ENCODE data around the gene PTPRD. TPM values are rescaled to one million over a fixed set of nuclear protein-coding genes. Genes with fewer than 3 reads are reported as not detected.
"Not testable (repeated sequence)": the region's sequence is repeated elsewhere in the genome, so short reads cannot be mapped to it uniquely, and the experiment has no call there.

PTPRD gene
- total and polyA plus RNA-seq, 2 of the 4 experiments (the other 2 are of a cell fraction) = 0.07 to 0.18 TPM

- Histone ChIP-seq H2BK120ac (ENCODE audit: low read depth, low read length) (no peak overlapping the region), H4K20me1 (ENCODE audit: insufficient read depth, low read length) (no peaks in the 10 kb centered on the region), H3K79me1 (ENCODE audit: low read depth in 1 of 2, low read length in 2 of 2) (no peaks in the 10 kb centered on the region), H2AK5ac (ENCODE audit: low read depth, low read length) (no peak overlapping the region), H3K9me1 (ENCODE audit: insufficient read depth, low read length) (no peaks in the 10 kb centered on the region), H3K27ac (ENCODE audit: insufficient read depth, low read length) (no peak overlapping the region), H3K36me3 (ENCODE audit: control insufficient read depth, insufficient read depth, low read length) (no peaks in the 10 kb centered on the region), H4K91ac (ENCODE audit: insufficient read depth, low read depth, low read length) (no peak overlapping the region), H2AFZ (replicated peaks; ENCODE audit: low read length, poor library complexity) (no peak overlapping the region), H3K4me1 (ENCODE audit: control insufficient read depth, insufficient read depth, low read length) (no peaks in the 10 kb centered on the region), H2BK15ac (ENCODE audit: low read depth, low read length) (no peak overlapping the region), H3K14ac (replicated peaks; ENCODE audit: low read depth, low read length) (no peak overlapping the region), H3K18ac (ENCODE audit: low read depth, low read length) (no peak overlapping the region), H3K23ac (ENCODE audit: low read depth, low read length) (no peak overlapping the region), H2BK5ac (ENCODE audit: low read depth, low read length, poor library complexity, severe bottlenecking) (no peak overlapping the region), H2AK9ac (replicated peaks; ENCODE audit: low read depth, low read length, poor library complexity) (no peak overlapping the region), H3K56ac (ENCODE audit: extremely low read depth, insufficient read depth, low read length) (no peak overlapping the region), H3K27me3 (ENCODE audit: control insufficient read depth, insufficient read depth, low read length) (no peaks in the 10 kb centered on the region), H3K9me3 (ENCODE audit: control insufficient read depth, insufficient read depth, low read length) (peaks cover 1% of the 10 kb centered on the region; the same call in 1 of the 2 replicates), H3K4me2 (ENCODE audit: low read depth, low read length) (no peak overlapping the region), H4K5ac (ENCODE audit: low read depth, low read length) (no peak overlapping the region), H2BK20ac (ENCODE audit: low read depth, low read length) (no peak overlapping the region), H3K9ac (ENCODE audit: low read depth, low read length) (no peak overlapping the region), H3K4ac (ENCODE audit: low read depth, low read length) (no peak overlapping the region), H4K8ac (ENCODE audit: low read depth in 2 of 2, low read length in 2 of 2) (no peak overlapping the region), H3K4me3 (ENCODE audit: insufficient read depth, low read depth, low read length) (no peak overlapping the region)
- DNase-seq (no peak), ATAC-seq (ENCODE audit: low read depth) (no peak)
- TF ChIP-seq RFX5 (IDR thresholded peaks at IDR 0.05; ENCODE audit: low read depth, low read length) = no peak
- no TSS peak for BruUV-seq (replicated peaks)
- ChIA-PET POLR2A (ENCODE audit: unreplicated experiment) (no interaction called here), CTCF (no interaction called here)
- intact Hi-C loops (cut with micrococcal nuclease) (no loop called here), dilution Hi-C loops (cut with HindIII; ENCODE audit: low sequenced_read_pairs, unreplicated experiment) (no loop called here), in situ Hi-C loops (cut with MboI; ENCODE audit: low sequenced_read_pairs) (no loop called here)
- WGBS, 2 experiments (ENCODE audit: extremely low coverage in 2 of 2, insufficient read length in 1 of 2) = no CpG with 5 or more reads among the region's 3 CpGs
Measured at GRCh38 chr9:10479172-10479571, 133.6 kb downstream of the PTPRD start.

- ATAC-seq (ENCODE audit: low read depth); H2AK9ac ChIP-seq (replicated peaks; ENCODE audit: low read depth, low read length, poor library complexity); H3K9me3 ChIP-seq (ENCODE audit: control insufficient read depth, insufficient read depth, low read length); H2BK120ac ChIP-seq (ENCODE audit: low read depth, low read length); H4K8ac ChIP-seq (ENCODE audit: low read depth in 2 of 2, low read length in 2 of 2); H3K4ac ChIP-seq (ENCODE audit: low read depth, low read length); H3K36me3 ChIP-seq (ENCODE audit: control insufficient read depth, insufficient read depth, low read length); H3K18ac ChIP-seq (ENCODE audit: low read depth, low read length); dilution Hi-C loops (cut with HindIII; ENCODE audit: low sequenced_read_pairs, unreplicated experiment); H3K9me1 ChIP-seq (ENCODE audit: insufficient read depth, low read length); H3K4me3 ChIP-seq (ENCODE audit: insufficient read depth, low read depth, low read length); H2BK5ac ChIP-seq (ENCODE audit: low read depth, low read length, poor library complexity, severe bottlenecking); H2BK20ac ChIP-seq (ENCODE audit: low read depth, low read length); intact Hi-C loops (cut with micrococcal nuclease); BruUV-seq (replicated peaks); CTCF ChIA-PET; H3K4me2 ChIP-seq (ENCODE audit: low read depth, low read length); H2BK15ac ChIP-seq (ENCODE audit: low read depth, low read length); DNase-seq; H3K9ac ChIP-seq (ENCODE audit: low read depth, low read length); H2AK5ac ChIP-seq (ENCODE audit: low read depth, low read length); H3K27ac ChIP-seq (ENCODE audit: insufficient read depth, low read length); H3K56ac ChIP-seq (ENCODE audit: extremely low read depth, insufficient read depth, low read length); H3K4me1 ChIP-seq (ENCODE audit: control insufficient read depth, insufficient read depth, low read length); in situ Hi-C loops (cut with MboI; ENCODE audit: low sequenced_read_pairs); H3K23ac ChIP-seq (ENCODE audit: low read depth, low read length); H4K91ac ChIP-seq (ENCODE audit: insufficient read depth, low read depth, low read length); H3K79me1 ChIP-seq (ENCODE audit: low read depth in 1 of 2, low read length in 2 of 2); H3K27me3 ChIP-seq (ENCODE audit: control insufficient read depth, insufficient read depth, low read length); H4K5ac ChIP-seq (ENCODE audit: low read depth, low read length); H3K14ac ChIP-seq (replicated peaks; ENCODE audit: low read depth, low read length); POLR2A ChIA-PET (ENCODE audit: unreplicated experiment); H2AFZ ChIP-seq (replicated peaks; ENCODE audit: low read length, poor library complexity); H4K20me1 ChIP-seq (ENCODE audit: insufficient read depth, low read length): not testable (repeated sequence)
- WGBS, 2 experiments (ENCODE audit: extremely low coverage in 2 of 2, insufficient read length in 1 of 2) = no CpG with 5 or more reads among the region's 28 CpGs
Measured at GRCh38 chr9:10449201-10449617, 163.6 kb downstream of the PTPRD start.
